Measurements from ENCODE around the gene TMC3.

DNA sequence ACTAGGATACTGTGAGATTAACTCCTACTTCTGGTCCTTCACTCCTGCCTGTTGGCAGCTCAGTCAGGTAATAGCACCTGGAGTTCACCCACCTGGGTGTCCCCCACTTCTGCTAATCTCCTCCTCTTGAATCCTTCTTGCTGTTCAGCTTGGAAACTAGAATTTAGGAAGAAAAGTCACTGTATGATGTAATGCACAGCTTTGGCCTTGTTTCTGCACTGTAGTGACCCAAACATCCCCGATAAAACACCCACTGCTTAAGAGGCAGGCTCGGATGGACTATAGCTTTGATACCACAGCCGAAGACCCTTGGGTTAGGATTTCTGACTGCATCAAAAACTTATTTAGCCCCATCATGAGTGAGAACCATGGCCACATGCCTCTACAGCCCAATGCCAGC lies 74.9 kb downstream of the TMC3 start:
- TF ChIP-seq, protein P1, sequence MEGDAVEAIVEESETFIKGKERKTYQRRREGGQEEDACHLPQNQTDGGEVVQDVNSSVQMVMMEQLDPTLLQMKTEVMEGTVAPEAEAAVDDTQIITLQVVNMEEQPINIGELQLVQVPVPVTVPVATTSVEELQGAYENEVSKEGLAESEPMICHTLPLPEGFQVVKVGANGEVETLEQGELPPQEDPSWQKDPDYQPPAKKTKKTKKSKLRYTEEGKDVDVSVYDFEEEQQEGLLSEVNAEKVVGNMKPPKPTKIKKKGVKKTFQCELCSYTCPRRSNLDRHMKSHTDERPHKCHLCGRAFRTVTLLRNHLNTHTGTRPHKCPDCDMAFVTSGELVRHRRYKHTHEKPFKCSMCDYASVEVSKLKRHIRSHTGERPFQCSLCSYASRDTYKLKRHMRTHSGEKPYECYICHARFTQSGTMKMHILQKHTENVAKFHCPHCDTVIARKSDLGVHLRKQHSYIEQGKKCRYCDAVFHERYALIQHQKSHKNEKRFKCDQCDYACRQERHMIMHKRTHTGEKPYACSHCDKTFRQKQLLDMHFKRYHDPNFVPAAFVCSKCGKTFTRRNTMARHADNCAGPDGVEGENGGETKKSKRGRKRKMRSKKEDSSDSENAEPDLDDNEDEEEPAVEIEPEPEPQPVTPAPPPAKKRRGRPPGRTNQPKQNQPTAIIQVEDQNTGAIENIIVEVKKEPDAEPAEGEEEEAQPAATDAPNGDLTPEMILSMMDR (optimal IDR thresholded peaks at IDR 0.05 in 1 of 3, IDR thresholded peaks at IDR 0.05 in 1 of 3, conservative IDR thresholded peaks at IDR 0.05 in 1 of 3; ENCODE audit: extremely low read depth in 1 of 3, insufficient read depth in 2 of 3, low read length in 3 of 3), result no peak
- TF ChIP-seq EZH2 (IDR thresholded peaks at IDR 0.05; ENCODE audit: low read length), result no peak

Measured in keratinocyte (primary cell).